K562 (cell line): ENCODE results near the gene JDP2. TPM values are rescaled to one million over a fixed set of nuclear protein-coding genes. Genes with fewer than 3 reads are reported as not detected.

Source experiments
- ATAC-seq: fragments of 200-7000 bp; cut with Tn5 transposase; 3 replicates; pipeline ENCODE4 v1.9.1; 2020; ENCODE audit warnings: moderate library complexity
- BruUV-seq: library from RNA; stranded (reverse); fragments of 400-500 nt; replicated peaks from 2 replicates; lab custom pipeline; 2021; lab: Mats Ljungman, UMichigan
- CTCF ChIA-PET: fragments of 300-600 bp; formaldehyde crosslinking; extraction: SDS; loops from one replicate; lab custom pipeline; 2021; ENCODE audit warnings: low intra/inter-chr PET ratio; lab: Yijun Ruan, JAX
- POLR2A ChIA-PET: fragments of 300-600, 350-650 bp; sonication (Branson Sonifier 250); formaldehyde crosslinking; extraction: SDS; loops from one replicate; lab custom pipeline; 2021; ENCODE audit warnings: antibody characterized with exemption, inconsistent platforms; lab: Yijun Ruan, JAX
- DNase-seq, 4 experiments: peaks; one replicate each; pipeline versions ENCODE4 v3.0.0 to v3.0.0-alpha.2; 2011 to 2018; ENCODE audit warnings: low spot score in 3 of 4, mixed read lengths in 3 of 4; ENCODE audit errors: extremely low read depth in 1 of 4
- FAIRE-seq: peaks from 2 replicates; lab custom pipeline; 2011; peaks lifted over from hg19 to GRCh38; lab: Jason Lieb, UNC
- H2AFZ ChIP-seq: 2 replicates; pipeline ENCODE4 v1.6.0; 2011; ENCODE audit warnings: low read depth, low read length, control low read depth, inconsistent platforms
- H3K27ac ChIP-seq: fragments of 200-600 bp; 3 replicates; pipeline ENCODE4 v1.8.0; 2011; ENCODE audit warnings: low read depth, mild to moderate bottlenecking, control low read depth, inconsistent platforms, low read length, moderate library complexity, mixed read lengths; ENCODE audit errors: extremely low read depth
- H3K27me3 ChIP-seq, 2 experiments: fragments of 300-600 bp in 1 of 2; 2 replicates in 1 of 2; 3 replicates in 1 of 2; pipeline versions ENCODE4 v1.6.0 to v1.8.0; 2011; ENCODE audit warnings: inconsistent platforms in 2 of 2, low read length in 2 of 2, mild to moderate bottlenecking in 1 of 2, mixed read lengths in 1 of 2, moderate library complexity in 1 of 2; ENCODE audit not compliant: control insufficient read depth in 2 of 2, insufficient read depth in 2 of 2
- H3K36me3 ChIP-seq: fragments of 300-600 bp; 3 replicates; pipeline ENCODE4 v1.8.0; 2011; ENCODE audit warnings: mild to moderate bottlenecking, low read length, inconsistent platforms; ENCODE audit not compliant: control insufficient read depth, insufficient read depth
- H3K4me1 ChIP-seq, 2 experiments: fragments of 200-600 bp in 1 of 2; replicated peaks in 1 of 2; 2 replicates in 1 of 2; 3 replicates in 1 of 2; pipeline versions ENCODE4 v1.5.1 to v1.8.0; 2011; ENCODE audit warnings: inconsistent platforms in 2 of 2, low read length in 2 of 2, mild to moderate bottlenecking in 1 of 2, mixed read lengths in 1 of 2, moderate library complexity in 1 of 2; ENCODE audit not compliant: control insufficient read depth in 2 of 2, insufficient read depth in 2 of 2
- H3K4me2 ChIP-seq: 2 replicates; pipeline ENCODE4 v1.6.1; 2011; ENCODE audit warnings: low read length, control low read depth, inconsistent platforms, mixed read lengths; ENCODE audit not compliant: insufficient read depth
- H3K4me3 ChIP-seq: fragments of 200-600 bp; sonication (generic), shearing (Covaris generic); 2 replicates; pipeline ENCODE4 v1.5.1; 2016; ENCODE audit warnings: control low read depth, inconsistent platforms
- H3K79me2 ChIP-seq: fragments of 200-600 bp; 3 replicates; pipeline ENCODE4 v1.8.0; 2011; ENCODE audit warnings: low read length, inconsistent platforms; ENCODE audit not compliant: control insufficient read depth, insufficient read depth
- H3K9ac ChIP-seq, 2 experiments: 2 replicates each; pipeline versions ENCODE4 v1.6.0 to v1.6.1; 2011; ENCODE audit warnings: low read depth in 2 of 2, low read length in 2 of 2, control low read depth in 1 of 2, inconsistent platforms in 1 of 2, mild to moderate bottlenecking in 1 of 2, mixed read lengths in 1 of 2; ENCODE audit not compliant: insufficient read depth in 1 of 2
- H3K9me1 ChIP-seq: one replicate; pipeline ENCODE4 v1.6.0; 2011; ENCODE audit warnings: inconsistent platforms, mild to moderate bottlenecking, low read length, moderate library complexity; ENCODE audit not compliant: control insufficient read depth, insufficient read depth
- H3K9me3 ChIP-seq: replicated peaks from 2 replicates; pipeline ENCODE4 v1.5.1; 2011; ENCODE audit warnings: low read depth, low read length, inconsistent platforms; ENCODE audit not compliant: control insufficient read depth, insufficient read depth
- H4K20me1 ChIP-seq: replicated peaks from 2 replicates; pipeline ENCODE4 v1.6.1; 2011; ENCODE audit warnings: low read length, inconsistent platforms, mixed read lengths; ENCODE audit not compliant: control insufficient read depth, insufficient read depth
- NFXL1 ChIP-seq: fragments of 450-650 bp; formaldehyde crosslinking; IDR thresholded peaks from 2 replicates; pipeline ENCODE4 v1.4.0; 2021; ENCODE audit warnings: mild to moderate bottlenecking
- PRDM10 ChIP-seq: fragments of 450-650 bp; IDR thresholded peaks from 2 replicates; pipeline ENCODE4 v1.6.1; 2018; ENCODE audit not compliant: partially characterized antibody
- RB1 ChIP-seq: fragments of 450-650 bp; IDR thresholded peaks from 2 replicates; pipeline ENCODE4 v1.6.1; 2017; ENCODE audit warnings: low read depth, mild to moderate bottlenecking
- RHOXF2B ChIP-seq: fragments of 250-450 bp; sonication (Bioruptor Pico); conservative IDR thresholded peaks from 2 replicates; pipeline ENCODE4 v1.5.1; 2021
- SIN3A ChIP-seq, 2 experiments: fragments of 150-350 bp in 1 of 2; IDR thresholded peaks; 2 replicates each; pipeline ENCODE4 v1.6.1; 2011 to 2016; ENCODE audit warnings: borderline replicate concordance in 2 of 2, low read depth in 2 of 2, low read length in 2 of 2, mild to moderate bottlenecking in 2 of 2, moderate library complexity in 2 of 2; ENCODE audit not compliant: control insufficient read depth in 1 of 2
- ZNF23 ChIP-seq: fragments of 250-450 bp; sonication (Bioruptor Pico); IDR thresholded peaks from 2 replicates; pipeline ENCODE4 v1.4.0; 2020; ENCODE audit warnings: mild to moderate bottlenecking
- ZNF57 ChIP-seq: fragments of 450-650 bp; formaldehyde crosslinking; IDR thresholded peaks from 2 replicates; pipeline ENCODE4 v1.4.0; 2020; ENCODE audit warnings: mild to moderate bottlenecking, moderate library complexity
- WGBS: fragments of 100-300 bp; shearing (Covaris generic); methylation state at CpG from one replicate; pipeline ENCODE4 v1.1.6; 2016; ENCODE audit warnings: low coverage, mixed read lengths; ENCODE audit not compliant: insufficient coverage; ENCODE audit errors: missing lambda C conversion rate; 5-methylcytosine and 5-hydroxymethylcytosine counted together
- in situ Hi-C: fragments of 300-500 bp; cut with MboI; formaldehyde crosslinking; loops from 4 replicates; pipeline ENCODE4 v1.15.0; 2018; ENCODE audit warnings: inconsistent platforms, mixed read lengths
- intact Hi-C: fragments of 100-400 bp; cut with micrococcal nuclease; formaldehyde crosslinking; loops from 2 replicates; pipeline ENCODE4 v1.14.2; 2022
- polyA plus RNA-seq, 8 experiments: library from polyadenylated mRNA; depleted of rRNA in 4 of 8; stranded (reverse) in 5 of 8; unstranded in 3 of 8; fragments of >200 nt; fragmentation: Nextera tagmentation in 2 of 8; fragmentation: Illumina TruSeq in 1 of 8; extraction: Ambion mirVana in 2 of 8; extraction: Trizol in 1 of 8; gene quantifications; 2 replicates each; pipeline versions ENCODE4 v1.2.1 to v1.2.3, GENCODE V29; 2011 to 2014; ENCODE audit warnings: inconsistent platforms in 1 of 8, missing spikeins in 1 of 8
- total RNA-seq, 7 experiments: library from RNA; depleted of rRNA in 6 of 7; stranded (reverse); fragments of >200 nt in 6 of 7; fragmentation: Illumina TruSeq in 2 of 7; extraction: Trizol in 2 of 7; gene quantifications; 2 replicates each; pipeline versions ENCODE4 v1.2.1 to v1.2.3, GENCODE V29; 2011 to 2021; ENCODE audit warnings: low replicate concordance in 1 of 7
- TF ChIP-seq, protein P1 (sequence below), 2 experiments: IDR thresholded peaks; 2 replicates each; pipeline ENCODE4 v1.6.1; 2012; ENCODE audit warnings: improper control_type of control experiment in 2 of 2, low read depth in 2 of 2, low read length in 2 of 2, borderline replicate concordance in 1 of 2
- TF ChIP-seq, protein P2 (sequence below): fragments of 250-450 bp; sonication (Bioruptor Pico); IDR thresholded peaks from 2 replicates; pipeline ENCODE4 v1.9.0; 2021; ENCODE audit warnings: mild to moderate bottlenecking, inconsistent platforms

JDP2 gene
- total and polyA plus RNA-seq, 9 of the 15 experiments (the other 6 are each of a cell fraction or from before 2014, with no cell fraction given), result 0.27 to 13.8 (median 3.1) TPM

- BruUV-seq, result no TSS peak
Observed at GRCh38 chr14:75392686-75393641, 34.9 kb upstream of the JDP2 start.

More at GRCh38 chr14:75392686-75393641, 34.9 kb upstream of the JDP2 start:
- H4K20me1 ChIP-seq, result no peaks in the 10 kb centered on the region
- no peak overlapping the region for H3K9ac ChIP-seq
- H3K4me1 ChIP-seq, result no peaks in the 10 kb centered on the region; a peak in 1 of 5 replicates
- peaks cover 6 to 34% of the 10 kb centered on the region in 2 experiments; a peak in 4 of 5 replicates for H3K27me3 ChIP-seq
- in situ Hi-C loops (no loop called here), intact Hi-C loops (no loop called here)
- no peak overlapping the region for H3K4me3 ChIP-seq
- FAIRE-seq (no peak), ATAC-seq (no peak), DNase-seq (no peak)
- no peaks in the 10 kb centered on the region for H3K79me2 ChIP-seq
- no peak overlapping the region for H3K27ac ChIP-seq
- CTCF ChIA-PET, result no interaction called here
- H3K36me3 ChIP-seq, result no peaks in the 10 kb centered on the region
- TF ChIP-seq SIN3A (IDR thresholded peaks at IDR 0.05; ENCODE audit: borderline replicate concordance in 2 of 2, control insufficient read depth in 1 of 2, low read depth in 2 of 2, low read length in 2 of 2) (no peak), RHOXF2B (CRISPR knock-in tag) (no peak), RB1 (no peak), NFXL1 (no peak), PRDM10 (no peak), ZNF57 (CRISPR knock-in tag) (no peak), ZNF23 (CRISPR knock-in tag) (no peak)
- TF ChIP-seq, protein P1, sequence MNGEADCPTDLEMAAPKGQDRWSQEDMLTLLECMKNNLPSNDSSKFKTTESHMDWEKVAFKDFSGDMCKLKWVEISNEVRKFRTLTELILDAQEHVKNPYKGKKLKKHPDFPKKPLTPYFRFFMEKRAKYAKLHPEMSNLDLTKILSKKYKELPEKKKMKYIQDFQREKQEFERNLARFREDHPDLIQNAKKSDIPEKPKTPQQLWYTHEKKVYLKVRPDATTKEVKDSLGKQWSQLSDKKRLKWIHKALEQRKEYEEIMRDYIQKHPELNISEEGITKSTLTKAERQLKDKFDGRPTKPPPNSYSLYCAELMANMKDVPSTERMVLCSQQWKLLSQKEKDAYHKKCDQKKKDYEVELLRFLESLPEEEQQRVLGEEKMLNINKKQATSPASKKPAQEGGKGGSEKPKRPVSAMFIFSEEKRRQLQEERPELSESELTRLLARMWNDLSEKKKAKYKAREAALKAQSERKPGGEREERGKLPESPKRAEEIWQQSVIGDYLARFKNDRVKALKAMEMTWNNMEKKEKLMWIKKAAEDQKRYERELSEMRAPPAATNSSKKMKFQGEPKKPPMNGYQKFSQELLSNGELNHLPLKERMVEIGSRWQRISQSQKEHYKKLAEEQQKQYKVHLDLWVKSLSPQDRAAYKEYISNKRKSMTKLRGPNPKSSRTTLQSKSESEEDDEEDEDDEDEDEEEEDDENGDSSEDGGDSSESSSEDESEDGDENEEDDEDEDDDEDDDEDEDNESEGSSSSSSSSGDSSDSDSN (IDR thresholded peaks at IDR 0.05; ENCODE audit: borderline replicate concordance in 1 of 2, low read depth in 2 of 2, low read length in 2 of 2), result no peak
- TF ChIP-seq, protein P2, sequence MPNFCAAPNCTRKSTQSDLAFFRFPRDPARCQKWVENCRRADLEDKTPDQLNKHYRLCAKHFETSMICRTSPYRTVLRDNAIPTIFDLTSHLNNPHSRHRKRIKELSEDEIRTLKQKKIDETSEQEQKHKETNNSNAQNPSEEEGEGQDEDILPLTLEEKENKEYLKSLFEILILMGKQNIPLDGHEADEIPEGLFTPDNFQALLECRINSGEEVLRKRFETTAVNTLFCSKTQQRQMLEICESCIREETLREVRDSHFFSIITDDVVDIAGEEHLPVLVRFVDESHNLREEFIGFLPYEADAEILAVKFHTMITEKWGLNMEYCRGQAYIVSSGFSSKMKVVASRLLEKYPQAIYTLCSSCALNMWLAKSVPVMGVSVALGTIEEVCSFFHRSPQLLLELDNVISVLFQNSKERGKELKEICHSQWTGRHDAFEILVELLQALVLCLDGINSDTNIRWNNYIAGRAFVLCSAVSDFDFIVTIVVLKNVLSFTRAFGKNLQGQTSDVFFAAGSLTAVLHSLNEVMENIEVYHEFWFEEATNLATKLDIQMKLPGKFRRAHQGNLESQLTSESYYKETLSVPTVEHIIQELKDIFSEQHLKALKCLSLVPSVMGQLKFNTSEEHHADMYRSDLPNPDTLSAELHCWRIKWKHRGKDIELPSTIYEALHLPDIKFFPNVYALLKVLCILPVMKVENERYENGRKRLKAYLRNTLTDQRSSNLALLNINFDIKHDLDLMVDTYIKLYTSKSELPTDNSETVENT (CRISPR knock-in tag), result no peak
- POLR2A ChIA-PET, result interaction anchor here (0.6 to 0.9 kb wide), 3 partner anchors 11 to 96 kb away, joined by 3 read pairs; no protein-coding TSS in a partner anchor
- H3K9me1 ChIP-seq, result no peaks in the 10 kb centered on the region
- H3K9me3 ChIP-seq, result no peaks in the 10 kb centered on the region
- H3K4me2 ChIP-seq, result no peak overlapping the region
- H2AFZ ChIP-seq, result no peak overlapping the region
- 7% methylated on average over 7 of the region's 11 CpGs for WGBS
